Coronary artery (tissue), 2 donors: ENCODE results near the gene LCE2D.

Experiments used
- DNase-seq: peaks from one replicate; pipeline ENCODE4 v3.0.0-alpha.2; 2017; ENCODE audit warnings: low spot score
- H3K27ac ChIP-seq, 2 donors: fragments of 200-600 bp; sonication (generic); one replicate each; pipeline ENCODE4 v1.5.1; 2016 to 2019
- H3K4me3 ChIP-seq: fragments of 200-600 bp; sonication (generic); 2 replicates; pipeline ENCODE4 v1.5.1; 2016; ENCODE audit warnings: mild to moderate bottlenecking, moderate library complexity
- CTCF ChIP-seq: fragments of 200-600 bp; sonication (generic); IDR thresholded peaks from one replicate; pipeline ENCODE4 v1.5.1; 2019; ENCODE audit warnings: antibody characterized with exemption

LCE2D gene

GRCh38 chr1:152663098-152663497, at the start of gene LCE2D:
Gene LCE2D (plus strand): TSS chr1:152663380. CDS start chr1:152664106, 726 bp downstream.
- no peak for TF ChIP-seq CTCF
- no peak for DNase-seq
- H3K27ac ChIP-seq = no peak within 1 kb of the TSS
- no peak within 1 kb of the TSS for H3K4me3 ChIP-seq

GRCh38 chr1:152613511-152613910, 49.7 kb upstream of the LCE2D start, which contains the start of gene LCE3B:
Gene LCE3B (plus strand): TSS chr1:152613811. CDS start chr1:152613811, 0 bp downstream.
- H3K27ac ChIP-seq = no peak within 1 kb of the TSS
- DNase-seq = no peak
- TF ChIP-seq CTCF = no peak
- H3K4me3 ChIP-seq = no peak within 1 kb of the TSS

DNA sequence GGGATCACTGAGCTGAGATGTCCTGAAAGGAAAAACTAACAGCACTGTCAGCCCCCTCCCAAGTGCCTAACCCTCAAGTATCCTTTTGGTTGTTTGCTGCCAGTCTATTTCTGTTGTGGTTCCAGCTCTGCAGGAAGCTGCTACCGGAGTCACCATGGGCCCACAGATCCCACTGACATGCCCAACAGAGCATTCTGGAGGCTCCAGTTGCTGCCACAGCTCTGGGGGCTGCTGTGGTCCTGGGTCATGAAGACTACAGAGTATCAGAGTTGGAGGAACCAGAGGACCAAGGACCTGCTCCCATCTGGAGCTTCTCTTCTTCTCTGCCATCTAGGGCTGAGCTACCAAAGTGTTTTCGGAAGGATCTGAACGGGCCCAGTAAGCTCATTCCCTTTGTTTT, 41.2 kb upstream of the LCE2D start:
- no peak for TF ChIP-seq CTCF
- Histone ChIP-seq H3K27ac (no peak overlapping the region), H3K4me3 (no peak overlapping the region)
- no peak for DNase-seq

DNA sequence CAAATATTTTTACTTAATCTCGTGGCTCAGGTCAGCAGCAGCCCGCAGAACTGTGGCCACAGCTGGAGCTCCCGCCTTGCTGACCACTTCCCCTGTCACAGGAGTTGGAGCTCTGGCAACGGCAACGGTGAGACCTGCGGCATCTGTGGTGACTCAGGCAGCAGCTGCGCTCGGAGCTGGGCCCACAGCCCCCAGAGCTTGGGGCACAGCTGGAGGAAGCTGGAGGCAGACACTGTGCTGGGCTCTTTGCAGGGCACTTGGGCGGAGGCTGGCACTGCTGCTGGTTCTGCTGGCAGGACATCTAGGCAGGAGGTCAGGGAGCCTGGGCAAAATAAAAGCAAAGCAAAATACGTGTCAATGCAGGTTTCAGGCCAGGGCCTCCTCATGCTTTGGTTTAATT, 40.4 kb upstream of the LCE2D start, which contains the start of gene LCE3A:
LCE3A (minus strand) TSS at position 301 of the 400 bp plus-strand sequence; CDS start at position 301, 0 bp downstream.
- DNase-seq = no peak
- no peak within 1 kb of the TSS for H3K27ac ChIP-seq
- no peak for TF ChIP-seq CTCF
- H3K4me3 ChIP-seq = no peak within 1 kb of the TSS

GRCh38 chr1:152623203-152623844, 39.9 kb upstream of the LCE2D start:
- no peak for DNase-seq
- H3K4me3 ChIP-seq = no peak overlapping the region
- no peak for TF ChIP-seq CTCF
- no peak overlapping the region for H3K27ac ChIP-seq

- no peak for DNase-seq
- Histone ChIP-seq H3K4me3 (no peak overlapping the region), H3K27ac (no peak overlapping the region)
- no peak for TF ChIP-seq CTCF
Measured at GRCh38 chr1:152626744-152627143, 36.4 kb upstream of the LCE2D start.

GRCh38 chr1:152630596-152630995, 32.6 kb upstream of the LCE2D start:
- Histone ChIP-seq H3K4me3 (no peak overlapping the region), H3K27ac (no peak overlapping the region)
- no peak for DNase-seq
- no peak for TF ChIP-seq CTCF
